Spinal cord (tissue), 10 donors: Measurements from ENCODE around the gene SYTL4. TPM values are rescaled to one million over a fixed set of nuclear protein-coding genes. Genes with fewer than 3 reads are reported as not detected.
"Not testable (repeated sequence)": the region's sequence is repeated elsewhere in the genome, so short reads cannot be mapped to it uniquely, and the experiment has no call there.

Experiments used
- DNase-seq, 6 donors: peaks; one replicate each; pipeline versions ENCODE4 v3.0.0 to v3.0.0-alpha.2; 2013 to 2015; ENCODE audit warnings: low spot score in 6 of 6, low read depth in 4 of 6
- H3K27ac ChIP-seq: one replicate; pipeline ENCODE4 v1.5.1; 2013; ENCODE audit warnings: low read depth, low read length, control low read depth
- H3K27me3 ChIP-seq: one replicate; pipeline ENCODE4 v1.6.1; 2013; ENCODE audit warnings: low read length; ENCODE audit not compliant: control insufficient read depth, insufficient read depth
- H3K36me3 ChIP-seq: one replicate; pipeline ENCODE4 v1.6.1; 2013; ENCODE audit warnings: low read length; ENCODE audit not compliant: control insufficient read depth, insufficient read depth
- H3K4me1 ChIP-seq: one replicate; pipeline ENCODE4 v1.6.1; 2013; ENCODE audit warnings: low read length; ENCODE audit not compliant: control insufficient read depth, insufficient read depth
- H3K4me3 ChIP-seq: one replicate; pipeline ENCODE4 v1.5.1; 2013; ENCODE audit warnings: low read depth, low read length, control low read depth
- H3K9me3 ChIP-seq: one replicate; pipeline ENCODE4 v1.6.1; 2013; ENCODE audit warnings: low read length; ENCODE audit not compliant: control insufficient read depth, insufficient read depth
- WGBS: methylation state at CpG from one replicate; pipeline ENCODE4 v1.1.5; 2013; ENCODE audit warnings: missing lambda C conversion rate; ENCODE audit not compliant: insufficient coverage; 5-methylcytosine and 5-hydroxymethylcytosine counted together
- polyA plus RNA-seq, 2 donors: library from polyadenylated mRNA; unstranded; fragments of 120-200 nt; gene quantifications; one replicate each; pipeline ENCODE4 v1.2.1, GENCODE V29; 2013; ENCODE audit not compliant: insufficient read length in 2 of 2
- total RNA-seq, 2 donors: library from RNA; depleted of rRNA in 1 of 2; stranded (reverse); fragments of 120-200 nt in 1 of 2; fragments of >200 nt in 1 of 2; gene quantifications; one replicate each; pipeline versions ENCODE4 v1.2.3 to v1.2.4, GENCODE V29; 2013 to 2014
- donor health status: healthy.

Gene SYTL4
- total and polyA plus RNA-seq, 4 donors: 6.7 to 33.7 (median 9.1) TPM

GRCh38 chrX:100743009-100743607 lies 11.2 kb upstream of the SYTL4 start:
- Histone ChIP-seq H3K27ac (no peak overlapping the region), H3K4me1 (no peaks in the 10 kb centered on the region), H3K27me3 (peaks cover 5% of the 10 kb centered on the region), H3K9me3 (peaks cover 2% of the 10 kb centered on the region), H3K4me3 (no peak overlapping the region), H3K36me3 (no peaks in the 10 kb centered on the region)
- 80% methylated on average over 1 of the region's 2 CpGs for WGBS
- no peak for DNase-seq

DNA sequence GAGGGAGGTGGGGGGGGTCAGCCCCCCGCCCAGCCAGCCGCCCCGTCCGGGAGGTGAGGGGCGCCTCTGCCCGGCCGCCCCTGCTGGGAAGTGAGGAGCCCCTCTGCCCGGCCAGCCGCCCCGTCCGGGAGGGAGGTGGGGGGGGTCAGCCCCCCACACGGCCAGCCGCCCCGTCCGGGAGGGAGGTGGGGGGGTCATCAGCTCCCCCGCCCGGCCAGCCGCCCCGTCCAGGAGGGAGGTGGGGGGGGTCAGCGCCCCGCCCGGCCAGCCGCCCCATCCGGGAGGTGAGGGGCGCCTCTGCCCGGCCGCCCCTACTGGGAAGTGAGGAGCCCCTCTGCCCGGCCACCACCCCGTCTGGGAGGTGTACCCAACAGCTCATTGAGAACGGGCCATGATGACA lies 7.9 kb downstream of the SYTL4 start:
- not testable (repeated sequence) for DNase-seq, H3K9me3 ChIP-seq, H3K4me3 ChIP-seq, H3K4me1 ChIP-seq, H3K27me3 ChIP-seq, H3K27ac ChIP-seq, H3K36me3 ChIP-seq
- WGBS: no CpG with 5 or more reads among the region's 30 CpGs

- H3K4me1 ChIP-seq: no peaks in the 10 kb centered on the region
- no peak overlapping the region for H3K27ac ChIP-seq
- no peak overlapping the region for H3K4me3 ChIP-seq
- no peaks in the 10 kb centered on the region for H3K27me3 ChIP-seq
- H3K36me3 ChIP-seq: no peaks in the 10 kb centered on the region
- DNase-seq: no peak
- no peaks in the 10 kb centered on the region for H3K9me3 ChIP-seq
These were observed 10.6 kb downstream of the SYTL4 start for GRCh38 chrX:100721328-100721727.

DNA sequence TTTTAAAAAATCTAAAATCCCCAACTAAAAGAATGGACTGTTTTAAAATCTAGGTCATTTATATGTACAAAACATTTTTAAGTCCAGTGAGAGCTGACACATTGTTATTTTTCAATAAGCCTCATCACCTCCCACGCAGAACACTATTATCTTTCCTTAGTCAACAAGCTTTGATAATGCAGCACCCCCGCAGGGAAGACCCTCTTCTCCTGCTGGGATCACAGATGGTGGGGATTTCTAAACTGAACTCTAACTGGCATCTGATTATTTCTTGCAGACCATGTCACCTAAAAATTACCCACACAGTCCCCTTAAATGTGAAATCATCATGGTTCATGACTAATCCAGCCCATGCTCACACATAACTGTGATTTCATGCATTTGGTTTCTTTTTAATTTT lies 11.6 kb downstream of the SYTL4 start:
- no peaks in the 10 kb centered on the region for H3K36me3 ChIP-seq
- peak in 2 of 6 donors; percentile 14 to 29 for DNase-seq
- no CpG with 5 or more reads among the region's 2 CpGs for WGBS

GRCh38 chrX:100719139-100719538 lies 12.8 kb downstream of the SYTL4 start:
- WGBS: no CpG with 5 or more reads among the region's 2 CpGs
- Histone ChIP-seq H3K4me1 (no peaks in the 10 kb centered on the region), H3K27ac (no peak overlapping the region), H3K9me3 (no peaks in the 10 kb centered on the region), H3K27me3 (no peaks in the 10 kb centered on the region), H3K36me3 (no peaks in the 10 kb centered on the region), H3K4me3 (no peak overlapping the region)
- DNase-seq: no peak

More for the DNA sequence above, 11.6 kb downstream of the SYTL4 start:
- H3K4me1 ChIP-seq: no peaks in the 10 kb centered on the region
- H3K4me3 ChIP-seq: no peak overlapping the region
- no peak overlapping the region for H3K27ac ChIP-seq
- H3K9me3 ChIP-seq: no peaks in the 10 kb centered on the region
- no peaks in the 10 kb centered on the region for H3K27me3 ChIP-seq

DNA sequence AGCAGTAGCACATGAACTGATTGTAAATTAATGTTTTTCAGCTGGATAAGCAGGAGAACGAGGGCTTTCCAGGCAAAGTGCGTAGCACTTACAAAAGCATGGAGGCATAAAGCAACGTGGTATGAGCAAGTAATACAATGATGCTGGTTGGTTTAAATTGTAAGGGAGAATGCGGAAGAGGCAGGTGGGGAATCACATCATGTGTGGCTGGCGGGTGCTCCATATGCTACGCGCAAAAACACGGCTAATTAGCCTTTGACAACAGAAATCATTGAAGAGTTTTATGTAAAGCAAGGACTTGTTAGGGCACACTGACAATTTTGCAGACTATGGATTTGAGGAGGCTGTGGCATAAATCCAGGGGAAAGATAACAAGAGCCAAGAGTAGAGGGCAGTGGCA lies 14.6 kb downstream of the SYTL4 start:
- Histone ChIP-seq H3K27ac (no peak overlapping the region), H3K9me3 (no peaks in the 10 kb centered on the region), H3K4me1 (no peaks in the 10 kb centered on the region), H3K4me3 (no peak overlapping the region), H3K36me3 (no peaks in the 10 kb centered on the region), H3K27me3 (no peaks in the 10 kb centered on the region)
- 70% methylated on average over 8 of the region's 8 CpGs for WGBS
- peak in 2 of 6 donors; percentile 38 to 57 for DNase-seq

- no peaks in the 10 kb centered on the region for H3K4me1 ChIP-seq
- H3K27ac ChIP-seq: no peak overlapping the region
- peaks cover 3% of the 10 kb centered on the region for H3K27me3 ChIP-seq
- H3K4me3 ChIP-seq: no peak overlapping the region
- WGBS: 67% methylated on average over 1 of the region's 3 CpGs
- no peak for DNase-seq
- H3K36me3 ChIP-seq: no peaks in the 10 kb centered on the region
- H3K9me3 ChIP-seq: no peaks in the 10 kb centered on the region
These were observed 21.1 kb downstream of the SYTL4 start for GRCh38 chrX:100710816-100711215.

DNA sequence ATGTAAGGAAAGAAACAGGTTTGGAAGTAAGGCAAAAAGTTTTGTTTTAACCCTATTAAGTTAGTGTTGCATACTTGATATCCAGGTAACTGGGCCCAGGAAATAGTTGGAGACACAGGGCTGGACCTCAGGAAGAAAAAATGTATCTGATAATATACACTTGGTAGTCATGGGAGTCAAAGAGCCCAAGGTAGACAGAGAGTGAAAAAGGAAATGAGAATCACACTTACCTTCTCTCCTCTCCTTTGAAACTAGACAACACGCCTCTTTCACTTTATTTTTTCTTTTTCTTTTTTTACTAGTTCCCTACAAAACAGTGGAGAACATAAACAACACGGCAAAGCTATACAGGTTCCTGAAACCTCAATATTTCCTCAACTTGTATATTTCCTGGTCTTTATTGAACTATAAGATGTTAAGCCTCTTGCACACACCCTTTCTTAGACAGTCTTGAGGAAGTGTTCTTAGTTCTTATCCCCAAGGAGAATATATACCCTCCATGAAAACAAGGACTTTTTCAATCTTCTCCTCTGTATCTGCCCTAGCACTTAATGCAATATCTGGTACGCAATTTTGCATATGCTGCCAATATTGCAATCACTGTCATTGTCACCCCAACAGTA lies 27.2 kb downstream of the SYTL4 start:
- DNase-seq: no peak
- 0% methylated on average over 1 of the region's 3 CpGs for WGBS

GRCh38 chrX:100700809-100701208 lies 31.1 kb downstream of the SYTL4 start:
- Histone ChIP-seq H3K27me3 (peaks cover 11% of the 10 kb centered on the region), H3K4me1 (no peaks in the 10 kb centered on the region), H3K36me3 (no peaks in the 10 kb centered on the region), H3K9me3 (no peaks in the 10 kb centered on the region), H3K4me3 (no peak overlapping the region), H3K27ac (no peak overlapping the region)
- WGBS: no CpG with 5 or more reads among the region's 1 CpG
- DNase-seq: no peak

More for the DNA sequence above, 27.2 kb downstream of the SYTL4 start:
- no peaks in the 10 kb centered on the region for H3K36me3 ChIP-seq
- H3K27ac ChIP-seq: no peak overlapping the region
- H3K27me3 ChIP-seq: peaks cover 14% of the 10 kb centered on the region
- no peak overlapping the region for H3K4me3 ChIP-seq
- no peaks in the 10 kb centered on the region for H3K9me3 ChIP-seq
- no peaks in the 10 kb centered on the region for H3K4me1 ChIP-seq

DNA sequence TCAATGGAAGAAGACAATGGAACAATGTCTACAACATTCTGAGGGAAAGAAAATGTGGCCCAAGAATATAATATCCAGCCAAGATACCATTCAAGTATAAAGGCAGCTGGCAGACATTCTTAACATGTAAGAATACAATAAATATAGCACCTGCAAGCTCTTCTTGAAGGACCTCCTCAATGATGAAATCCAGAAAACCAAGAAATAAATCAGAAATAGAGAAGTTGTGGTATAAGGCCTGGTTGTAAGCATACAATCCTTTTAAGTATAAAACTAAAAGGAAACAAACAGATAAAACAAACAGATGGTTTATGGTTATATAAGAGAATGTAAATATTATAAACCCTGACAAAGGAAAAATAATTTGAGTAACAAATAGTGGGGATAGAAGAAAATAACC lies 33.4 kb downstream of the SYTL4 start:
- Histone ChIP-seq H3K4me1 (no peaks in the 10 kb centered on the region), H3K27ac (no peak overlapping the region), H3K36me3 (no peaks in the 10 kb centered on the region), H3K9me3 (no peaks in the 10 kb centered on the region), H3K4me3 (no peak overlapping the region), H3K27me3 (peaks cover 15% of the 10 kb centered on the region)
- DNase-seq: no peak
